ENCODE measurements around the gene FCGR2B.
"Not testable (repeated sequence)": the region's sequence is repeated elsewhere in the genome, so short reads cannot be mapped to it uniquely, and the experiment has no call there.

DNA sequence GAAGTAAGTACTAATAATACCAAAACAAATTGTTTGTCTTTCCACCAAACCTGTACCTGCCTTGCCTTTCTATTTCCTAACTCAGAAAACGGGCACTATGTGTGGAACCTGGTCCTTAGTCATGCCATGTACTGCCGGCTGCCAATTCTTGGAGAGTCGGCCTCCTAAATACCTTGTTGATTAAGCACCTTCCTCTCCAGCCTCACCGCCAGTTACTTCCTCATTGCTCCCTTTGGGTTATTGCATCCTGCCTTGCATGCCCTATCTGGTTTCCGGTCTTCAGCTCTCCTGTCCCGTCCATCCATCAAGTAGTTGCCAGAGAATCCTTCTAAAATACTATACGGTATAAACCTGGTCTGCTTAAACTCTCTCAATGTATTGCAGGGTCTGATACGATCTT is 40.9 kb upstream of the FCGR2B start:
- TF ChIP-seq, protein P1, sequence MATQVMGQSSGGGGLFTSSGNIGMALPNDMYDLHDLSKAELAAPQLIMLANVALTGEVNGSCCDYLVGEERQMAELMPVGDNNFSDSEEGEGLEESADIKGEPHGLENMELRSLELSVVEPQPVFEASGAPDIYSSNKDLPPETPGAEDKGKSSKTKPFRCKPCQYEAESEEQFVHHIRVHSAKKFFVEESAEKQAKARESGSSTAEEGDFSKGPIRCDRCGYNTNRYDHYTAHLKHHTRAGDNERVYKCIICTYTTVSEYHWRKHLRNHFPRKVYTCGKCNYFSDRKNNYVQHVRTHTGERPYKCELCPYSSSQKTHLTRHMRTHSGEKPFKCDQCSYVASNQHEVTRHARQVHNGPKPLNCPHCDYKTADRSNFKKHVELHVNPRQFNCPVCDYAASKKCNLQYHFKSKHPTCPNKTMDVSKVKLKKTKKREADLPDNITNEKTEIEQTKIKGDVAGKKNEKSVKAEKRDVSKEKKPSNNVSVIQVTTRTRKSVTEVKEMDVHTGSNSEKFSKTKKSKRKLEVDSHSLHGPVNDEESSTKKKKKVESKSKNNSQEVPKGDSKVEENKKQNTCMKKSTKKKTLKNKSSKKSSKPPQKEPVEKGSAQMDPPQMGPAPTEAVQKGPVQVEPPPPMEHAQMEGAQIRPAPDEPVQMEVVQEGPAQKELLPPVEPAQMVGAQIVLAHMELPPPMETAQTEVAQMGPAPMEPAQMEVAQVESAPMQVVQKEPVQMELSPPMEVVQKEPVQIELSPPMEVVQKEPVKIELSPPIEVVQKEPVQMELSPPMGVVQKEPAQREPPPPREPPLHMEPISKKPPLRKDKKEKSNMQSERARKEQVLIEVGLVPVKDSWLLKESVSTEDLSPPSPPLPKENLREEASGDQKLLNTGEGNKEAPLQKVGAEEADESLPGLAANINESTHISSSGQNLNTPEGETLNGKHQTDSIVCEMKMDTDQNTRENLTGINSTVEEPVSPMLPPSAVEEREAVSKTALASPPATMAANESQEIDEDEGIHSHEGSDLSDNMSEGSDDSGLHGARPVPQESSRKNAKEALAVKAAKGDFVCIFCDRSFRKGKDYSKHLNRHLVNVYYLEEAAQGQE (IDR thresholded peaks at IDR 0.05; ENCODE audit: low read depth), result not testable (repeated sequence)
- TF ChIP-seq EGR1 (IDR thresholded peaks at IDR 0.05; ENCODE audit: low read depth); FOSL1 (IDR thresholded peaks at IDR 0.05; ENCODE audit: low read depth); POLR2A (IDR thresholded peaks at IDR 0.05; ENCODE audit: borderline replicate concordance, extremely low read depth, insufficient read depth, insufficient read length); YY1 (IDR thresholded peaks at IDR 0.05; ENCODE audit: extremely low read depth, insufficient replicate concordance, low read depth, low read length); RAD21 (IDR thresholded peaks at IDR 0.05; ENCODE audit: low read depth); CEBPB (IDR thresholded peaks at IDR 0.05; ENCODE audit: low read depth); ZFX (IDR thresholded peaks at IDR 0.05); EZH2 (IDR thresholded peaks at IDR 0.05); MAX (IDR thresholded peaks at IDR 0.05); ZNF274 (IDR thresholded peaks at IDR 0.05; ENCODE audit: low read depth, low read length); EZH2phosphoT487 (IDR thresholded peaks at IDR 0.05; ENCODE audit: borderline replicate concordance): not testable (repeated sequence)
- TF ChIP-seq, protein P2, sequence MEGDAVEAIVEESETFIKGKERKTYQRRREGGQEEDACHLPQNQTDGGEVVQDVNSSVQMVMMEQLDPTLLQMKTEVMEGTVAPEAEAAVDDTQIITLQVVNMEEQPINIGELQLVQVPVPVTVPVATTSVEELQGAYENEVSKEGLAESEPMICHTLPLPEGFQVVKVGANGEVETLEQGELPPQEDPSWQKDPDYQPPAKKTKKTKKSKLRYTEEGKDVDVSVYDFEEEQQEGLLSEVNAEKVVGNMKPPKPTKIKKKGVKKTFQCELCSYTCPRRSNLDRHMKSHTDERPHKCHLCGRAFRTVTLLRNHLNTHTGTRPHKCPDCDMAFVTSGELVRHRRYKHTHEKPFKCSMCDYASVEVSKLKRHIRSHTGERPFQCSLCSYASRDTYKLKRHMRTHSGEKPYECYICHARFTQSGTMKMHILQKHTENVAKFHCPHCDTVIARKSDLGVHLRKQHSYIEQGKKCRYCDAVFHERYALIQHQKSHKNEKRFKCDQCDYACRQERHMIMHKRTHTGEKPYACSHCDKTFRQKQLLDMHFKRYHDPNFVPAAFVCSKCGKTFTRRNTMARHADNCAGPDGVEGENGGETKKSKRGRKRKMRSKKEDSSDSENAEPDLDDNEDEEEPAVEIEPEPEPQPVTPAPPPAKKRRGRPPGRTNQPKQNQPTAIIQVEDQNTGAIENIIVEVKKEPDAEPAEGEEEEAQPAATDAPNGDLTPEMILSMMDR (IDR thresholded peaks at IDR 0.05 in 2 of 3, conservative IDR thresholded peaks at IDR 0.05 in 1 of 3; ENCODE audit: borderline replicate concordance in 1 of 3, insufficient read depth in 1 of 3, low read depth in 2 of 3, low read length in 2 of 3), result not testable (repeated sequence)
- TF ChIP-seq, protein P3, sequence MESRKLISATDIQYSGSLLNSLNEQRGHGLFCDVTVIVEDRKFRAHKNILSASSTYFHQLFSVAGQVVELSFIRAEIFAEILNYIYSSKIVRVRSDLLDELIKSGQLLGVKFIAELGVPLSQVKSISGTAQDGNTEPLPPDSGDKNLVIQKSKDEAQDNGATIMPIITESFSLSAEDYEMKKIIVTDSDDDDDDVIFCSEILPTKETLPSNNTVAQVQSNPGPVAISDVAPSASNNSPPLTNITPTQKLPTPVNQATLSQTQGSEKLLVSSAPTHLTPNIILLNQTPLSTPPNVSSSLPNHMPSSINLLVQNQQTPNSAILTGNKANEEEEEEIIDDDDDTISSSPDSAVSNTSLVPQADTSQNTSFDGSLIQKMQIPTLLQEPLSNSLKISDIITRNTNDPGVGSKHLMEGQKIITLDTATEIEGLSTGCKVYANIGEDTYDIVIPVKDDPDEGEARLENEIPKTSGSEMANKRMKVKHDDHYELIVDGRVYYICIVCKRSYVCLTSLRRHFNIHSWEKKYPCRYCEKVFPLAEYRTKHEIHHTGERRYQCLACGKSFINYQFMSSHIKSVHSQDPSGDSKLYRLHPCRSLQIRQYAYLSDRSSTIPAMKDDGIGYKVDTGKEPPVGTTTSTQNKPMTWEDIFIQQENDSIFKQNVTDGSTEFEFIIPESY (IDR thresholded peaks at IDR 0.05; ENCODE audit: extremely low read depth, insufficient replicate concordance, low read length), result not testable (repeated sequence)
